GM12878 (cell line): ENCODE results near the gene SOX18. TPM values are rescaled to one million over a fixed set of nuclear protein-coding genes. Genes with fewer than 3 reads are reported as not detected.

Experiments used
- BCL11A ChIP-seq: IDR thresholded peaks from 2 replicates; pipeline ENCODE4 v1.6.1; 2011; ENCODE audit warnings: low read depth, low read length
- BMI1 ChIP-seq: fragments of 450-650 bp; IDR thresholded peaks from 2 replicates; pipeline ENCODE4 v1.6.1; 2016; ENCODE audit warnings: mild to moderate bottlenecking, moderate library complexity, borderline replicate concordance
- CBFB ChIP-seq: IDR thresholded peaks from 2 replicates; pipeline ENCODE4 v1.6.1; 2016; ENCODE audit warnings: antibody characterized with exemption, low read depth
- E2F4 ChIP-seq: IDR thresholded peaks from 2 replicates; pipeline ENCODE4 v1.6.1; 2012; ENCODE audit warnings: low read depth, low read length, improper control_type of control experiment
- EED ChIP-seq: sonication (generic); IDR thresholded peaks from 2 replicates; pipeline ENCODE4 v1.6.1; 2016; ENCODE audit warnings: antibody characterized with exemption, low read depth
- ELK1 ChIP-seq: IDR thresholded peaks from 2 replicates; pipeline ENCODE4 v1.6.1; 2012; ENCODE audit warnings: low read depth, low read length, improper control_type of control experiment
- HDGF ChIP-seq: fragments of 450-650 bp; IDR thresholded peaks from 2 replicates; pipeline ENCODE4 v1.6.1; 2016; ENCODE audit warnings: antibody characterized with exemption
- IKZF2 ChIP-seq, 2 experiments: fragments of 450-650 bp; IDR thresholded peaks; 2 replicates each; pipeline ENCODE4 v1.6.1; 2017; ENCODE audit warnings: mild to moderate bottlenecking in 2 of 2, moderate library complexity in 2 of 2
- MLLT1 ChIP-seq: fragments of 450-650 bp; IDR thresholded peaks from 2 replicates; pipeline ENCODE4 v1.6.1; 2016; ENCODE audit warnings: mild to moderate bottlenecking
- MXI1 ChIP-seq: fragments of 150-350 bp; IDR thresholded peaks from 2 replicates; pipeline ENCODE4 v1.6.1; 2011; ENCODE audit warnings: low read depth, mild to moderate bottlenecking, inconsistent platforms, low read length, improper control_type of control experiment
- NKRF ChIP-seq: fragments of 450-650 bp; conservative IDR thresholded peaks from 2 replicates; pipeline ENCODE4 v1.6.1; 2017; ENCODE audit warnings: mild to moderate bottlenecking, moderate library complexity
- NR2C1 ChIP-seq: fragments of 450-650 bp; IDR thresholded peaks from 2 replicates; pipeline ENCODE4 v1.6.1; 2017; ENCODE audit warnings: antibody characterized with exemption, mild to moderate bottlenecking, moderate library complexity
- RAD51 ChIP-seq: fragments of 450-650 bp; IDR thresholded peaks from 2 replicates; pipeline ENCODE4 v1.6.1; 2016; ENCODE audit warnings: moderate library complexity, mild to moderate bottlenecking, inconsistent platforms
- RFX5 ChIP-seq: IDR thresholded peaks from 2 replicates; pipeline ENCODE4 v1.6.1; 2011; ENCODE audit warnings: low read depth, low read length, improper control_type of control experiment
- SMARCA5 ChIP-seq: fragments of 450-650 bp; IDR thresholded peaks from 2 replicates; pipeline ENCODE4 v1.6.1; 2017; ENCODE audit warnings: mild to moderate bottlenecking
- SMC3 ChIP-seq: IDR thresholded peaks from 2 replicates; pipeline ENCODE4 v1.6.1; 2011; ENCODE audit warnings: low read length, improper control_type of control experiment, borderline replicate concordance
- SRF ChIP-seq, 2 experiments: IDR thresholded peaks; 2 replicates each; pipeline ENCODE4 v1.6.1; 2011; ENCODE audit warnings: low read depth in 2 of 2, low read length in 2 of 2, mild to moderate bottlenecking in 1 of 2, moderate library complexity in 1 of 2
- TBL1XR1 ChIP-seq: IDR thresholded peaks from 2 replicates; pipeline ENCODE4 v1.6.1; 2012; ENCODE audit warnings: low read depth, low read length, improper control_type of control experiment
- ZBTB40 ChIP-seq: fragments of 450-650 bp; IDR thresholded peaks from 2 replicates; pipeline ENCODE4 v1.6.1; 2016; ENCODE audit warnings: mild to moderate bottlenecking, moderate library complexity, borderline replicate concordance
- ZNF274 ChIP-seq: IDR thresholded peaks from one replicate; pipeline ENCODE4 v1.8.0; 2011; ENCODE audit not compliant: insufficient read length, insufficient read depth
- polyA plus RNA-seq, 11 experiments: library from polyadenylated mRNA; depleted of rRNA in 4 of 11; unstranded in 6 of 11; stranded (reverse) in 5 of 11; fragments of >200 nt; fragmentation: Nextera tagmentation in 4 of 11; fragmentation: Illumina TruSeq in 1 of 11; extraction: Ambion mirVana in 4 of 11; extraction: Trizol in 1 of 11; gene quantifications; 1 replicate in 1 of 11; 2 replicates in 10 of 11; pipeline versions ENCODE4 v1.2.1 to v1.2.3, GENCODE V29; 2011 to 2016; ENCODE audit warnings: inconsistent platforms in 2 of 11, missing spikeins in 2 of 11, low read depth in 1 of 11
- total RNA-seq, 4 experiments: library from RNA; depleted of rRNA in 3 of 4; stranded (reverse); fragments of >200 nt in 3 of 4; fragmentation: Illumina TruSeq in 1 of 4; extraction: Trizol in 1 of 4; gene quantifications; 2 replicates each; pipeline versions ENCODE4 v1.2.1 to v1.2.3, GENCODE V29; 2013 to 2021

SOX18 gene
- total and polyA plus RNA-seq, 10 of the 15 experiments (the other 5 are each of a cell fraction or from before 2014, with no cell fraction given): 0.05 to 5.6 (median 0.28) TPM; not detected in 3

- TF ChIP-seq EED (no peak), HDGF (peak; percentile 81), BMI1 (no peak), ZBTB40 (no peak), ELK1 (no peak; the same call in 1 of the 2 replicates), RFX5 (no peak), NKRF (peak; percentile 83), SMARCA5 (0 out of 2 replicates have a peak, but pooled peaks have one; percentile 35), E2F4 (peak; percentile 28; the same call in 1 of the 2 replicates), MXI1 (peak; percentile 83), IKZF2 (IDR thresholded peaks at IDR 0.05) (no peak), CBFB (no peak), ZNF274 (no peak), SRF (IDR thresholded peaks at IDR 0.05; ENCODE audit: low read depth in 2 of 2, low read length in 2 of 2) (peak in 1 of 2 experiments; percentile 19; a peak in 1 of 4 replicates), TBL1XR1 (peak; percentile 71), MLLT1 (peak; percentile 49), RAD51 (no peak), BCL11A (no peak), SMC3 (no peak), NR2C1 (peak; percentile 93)
Measured at GRCh38 chr20:64062596-64063388, 13.4 kb upstream of the SOX18 start, which contains the start of gene TCEA2 (continued).
